Measurements from ENCODE around the gene AASDH.

AASDH gene

DNA sequence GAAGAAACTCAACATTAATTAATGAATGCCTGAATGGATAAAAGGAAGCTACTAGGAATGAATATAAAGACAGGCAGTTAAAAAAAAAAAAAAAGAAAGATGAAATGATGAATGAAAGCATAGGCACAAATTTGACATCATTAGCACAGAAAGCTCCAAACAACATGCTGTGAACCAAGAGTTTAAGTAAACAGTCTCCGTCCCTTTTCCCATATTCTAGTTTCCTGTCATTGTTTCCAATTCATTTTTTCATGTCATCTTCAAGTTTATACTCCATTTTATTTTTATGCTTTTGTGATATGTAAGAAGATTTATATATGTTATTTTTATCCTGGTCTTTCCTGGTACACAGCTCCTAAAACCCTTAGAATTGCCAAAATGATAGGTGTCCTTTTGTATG lies 17.7 kb upstream of the AASDH start:
- DNase-seq (ENCODE audit: low spot score), result no peak
- TF ChIP-seq CTCF (IDR thresholded peaks at IDR 0.05; ENCODE audit: extremely low read depth, insufficient read depth, missing control alignments), result no peak
- in situ Hi-C loops (cut with MboI; ENCODE audit: low pct_unique_long_range_greater_than_20kb, low sequenced_read_pairs, unreplicated experiment), result no loop called here

DNA sequence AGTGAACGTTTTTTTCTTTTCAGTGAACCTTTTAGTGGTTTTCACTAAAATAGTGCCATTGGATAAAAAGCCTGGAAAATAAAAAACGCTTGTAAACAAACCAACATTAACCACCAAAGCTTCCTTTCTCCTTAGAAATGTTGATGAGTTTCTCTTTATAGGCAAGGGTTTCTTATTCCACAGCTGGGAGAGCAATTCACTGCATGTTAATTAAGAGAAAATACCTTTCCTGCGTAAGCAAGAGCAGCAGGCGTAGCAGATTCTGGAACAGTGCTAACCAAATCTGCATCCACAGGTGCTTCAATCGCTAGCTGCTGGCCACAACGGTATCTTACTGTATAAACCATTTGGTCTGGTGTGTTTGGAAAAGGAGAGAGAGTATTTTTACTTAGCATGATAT lies 13.3 kb upstream of the AASDH start:
- no peak for TF ChIP-seq CTCF (IDR thresholded peaks at IDR 0.05; ENCODE audit: extremely low read depth, insufficient read depth, missing control alignments)
- in situ Hi-C loops (cut with MboI; ENCODE audit: low pct_unique_long_range_greater_than_20kb, low sequenced_read_pairs, unreplicated experiment), result no loop called here
- DNase-seq (ENCODE audit: low spot score), result no peak

DNA sequence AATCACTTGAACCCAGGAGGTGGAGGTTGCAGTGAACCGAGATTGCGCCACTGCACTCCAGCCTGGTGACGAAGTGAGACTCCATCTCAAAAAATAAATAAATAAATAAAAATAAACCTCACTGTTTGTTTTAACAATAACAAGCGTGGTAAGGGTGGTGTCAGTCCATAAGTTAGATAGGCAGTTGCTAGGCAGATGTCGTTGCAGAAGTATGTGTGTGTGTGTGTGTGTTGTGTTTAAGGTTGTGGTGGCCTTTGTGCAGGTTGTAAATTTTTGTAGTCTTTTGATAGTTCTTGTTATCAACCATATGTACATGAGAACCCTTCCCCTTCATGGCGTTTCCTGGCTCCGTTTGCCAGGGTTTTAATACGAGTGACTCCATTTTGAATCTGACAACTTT lies 4.0 kb upstream of the AASDH start:
- DNase-seq (ENCODE audit: low spot score), result no peak
- TF ChIP-seq CTCF (IDR thresholded peaks at IDR 0.05; ENCODE audit: extremely low read depth, insufficient read depth, missing control alignments), result no peak

DNA sequence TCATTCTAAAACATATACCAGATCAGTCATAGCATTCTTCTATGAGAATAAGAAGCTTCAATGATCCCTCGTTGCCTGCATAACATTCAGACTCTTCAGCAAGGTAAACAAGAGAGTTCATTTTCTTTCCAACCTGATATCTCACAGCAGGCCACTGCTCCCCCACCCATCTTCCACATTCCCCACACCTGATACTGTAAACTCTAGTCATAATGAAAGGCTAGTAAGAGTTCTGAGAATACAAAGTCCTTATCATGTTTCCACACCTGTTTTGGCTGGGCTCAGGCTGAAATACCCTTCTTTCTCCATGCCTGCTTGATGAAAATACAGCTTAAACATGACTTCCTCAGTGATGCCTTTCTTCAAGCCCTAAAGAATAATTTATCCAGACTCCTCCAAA lies 2.3 kb upstream of the AASDH start:
- in situ Hi-C loops (cut with MboI; ENCODE audit: low pct_unique_long_range_greater_than_20kb, low sequenced_read_pairs, unreplicated experiment), result no loop called here
- DNase-seq (ENCODE audit: low spot score), result no peak
- TF ChIP-seq CTCF (IDR thresholded peaks at IDR 0.05; ENCODE audit: extremely low read depth, insufficient read depth, missing control alignments), result no peak

More for the DNA sequence above, 4.0 kb upstream of the AASDH start:
- in situ Hi-C loops (cut with MboI; ENCODE audit: low pct_unique_long_range_greater_than_20kb, low sequenced_read_pairs, unreplicated experiment), result no loop called here

DNA sequence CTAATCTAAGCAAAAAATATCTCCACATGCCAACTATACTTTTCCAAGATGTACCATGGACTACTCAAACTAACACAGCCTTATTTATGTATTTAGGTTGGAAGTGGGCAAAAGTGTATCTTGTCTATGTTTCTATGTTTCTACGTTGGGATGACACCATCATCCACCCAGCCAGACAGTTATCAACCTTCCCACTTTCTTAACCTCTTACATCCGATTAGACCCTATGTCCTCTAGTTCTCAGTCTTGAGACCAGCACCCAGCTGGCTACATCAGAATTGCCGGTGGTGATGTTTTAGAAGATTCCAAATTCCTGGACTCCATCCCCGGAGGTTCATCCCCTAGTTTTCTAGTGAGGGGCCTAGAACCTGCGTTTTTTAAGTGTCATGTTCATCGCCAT lies 1.0 kb upstream of the AASDH start:
- in situ Hi-C loops (cut with MboI; ENCODE audit: low pct_unique_long_range_greater_than_20kb, low sequenced_read_pairs, unreplicated experiment), result no loop called here
- no peak for DNase-seq (ENCODE audit: low spot score)
- no peak for TF ChIP-seq CTCF (IDR thresholded peaks at IDR 0.05; ENCODE audit: extremely low read depth, insufficient read depth, missing control alignments)

- in situ Hi-C loops (cut with MboI; ENCODE audit: low pct_unique_long_range_greater_than_20kb, low sequenced_read_pairs, unreplicated experiment), result no loop called here
- no peak for TF ChIP-seq CTCF (IDR thresholded peaks at IDR 0.05; ENCODE audit: extremely low read depth, insufficient read depth, missing control alignments)
- no peak for DNase-seq (ENCODE audit: low spot score)
These were observed 1.2 kb downstream of the AASDH start for GRCh38 chr4:56386091-56386490.

- in situ Hi-C loops (cut with MboI; ENCODE audit: low pct_unique_long_range_greater_than_20kb, low sequenced_read_pairs, unreplicated experiment), result no loop called here
- no peak for TF ChIP-seq CTCF (IDR thresholded peaks at IDR 0.05; ENCODE audit: extremely low read depth, insufficient read depth, missing control alignments)
- no peak for DNase-seq (ENCODE audit: low spot score)
These were observed 11.8 kb downstream of the AASDH start for GRCh38 chr4:56375458-56375857.

Data from GM13977 (cell line).